Cardiac muscle cell (in vitro differentiated cells and primary cell): ENCODE measurements around the gene TBXA2R. TPM values are rescaled to one million over a fixed set of nuclear protein-coding genes. Genes with fewer than 3 reads are reported as not detected.

Source experiments
- DNase-seq, 2 donors: peaks; one replicate each; pipeline versions ENCODE4 v3.0.0 to v3.0.0-alpha.2; 2010 to 2017; ENCODE audit warnings: low read depth in 1 of 2, low spot score in 1 of 2
- H3K27ac ChIP-seq: fragments of 200-600 bp; sonication (generic); 2 replicates; pipeline ENCODE4 v1.5.1; 2016
- H3K27me3 ChIP-seq: fragments of 200-600 bp; sonication (generic); 2 replicates; pipeline ENCODE4 v1.6.0; 2016; ENCODE audit warnings: control low read depth
- H3K36me3 ChIP-seq: fragments of 200-600 bp; sonication (generic); 2 replicates; pipeline ENCODE4 v1.5.1; 2016; ENCODE audit warnings: control low read depth
- H3K4me1 ChIP-seq: fragments of 200-600 bp; sonication (generic); 2 replicates; pipeline ENCODE4 v1.8.1; 2017; ENCODE audit warnings: low read depth, mild to moderate bottlenecking, mixed run types
- H3K4me3 ChIP-seq: fragments of 200-600 bp; sonication (generic); 2 replicates; pipeline ENCODE4 v1.5.1; 2016; ENCODE audit warnings: mild to moderate bottlenecking
- H3K9me3 ChIP-seq: fragments of 200-600 bp; sonication (generic); 2 replicates; pipeline ENCODE4 v1.5.1; 2017; ENCODE audit warnings: low read depth, mild to moderate bottlenecking, control low read depth
- CTCF ChIP-seq: IDR thresholded peaks from 2 replicates; pipeline ENCODE4 v1.5.1; 2012; ENCODE audit warnings: low read depth, mild to moderate bottlenecking, low read length
- polyA plus RNA-seq: library from polyadenylated mRNA; unstranded; fragments of >200 nt; fragmentation: Nextera tagmentation; extraction: Ambion mirVana; gene quantifications from 2 replicates; pipeline ENCODE4 v1.2.1, GENCODE V29; 2016
- total RNA-seq: library from RNA; depleted of rRNA; stranded (reverse); fragments of >200 nt; gene quantifications from 2 replicates; pipeline ENCODE4 v1.2.3, GENCODE V29; 2016

TBXA2R gene
- total and polyA plus RNA-seq, 2 experiments from 2014 or later = 0.15 to 1.0 TPM

- H3K27me3 ChIP-seq = no peaks in the 10 kb centered on the region
- peaks cover 4% of the 10 kb centered on the region for H3K36me3 ChIP-seq
- no peak for DNase-seq
- H3K9me3 ChIP-seq = no peaks in the 10 kb centered on the region
- no peaks in the 10 kb centered on the region for H3K4me1 ChIP-seq
- no peak overlapping the region for H3K27ac ChIP-seq
- no peak for TF ChIP-seq CTCF
- H3K4me3 ChIP-seq = no peak overlapping the region
Observed at GRCh38 chr19:3642296-3642695, 35.6 kb upstream of the TBXA2R start.

- H3K4me1 ChIP-seq = no peaks in the 10 kb centered on the region
- no peak overlapping the region for H3K27ac ChIP-seq
- no peaks in the 10 kb centered on the region for H3K27me3 ChIP-seq
- no peaks in the 10 kb centered on the region for H3K9me3 ChIP-seq
- DNase-seq = no peak
- no peak for TF ChIP-seq CTCF
- H3K36me3 ChIP-seq = peaks cover 6% of the 10 kb centered on the region
- H3K4me3 ChIP-seq = no peak overlapping the region
Observed at GRCh38 chr19:3641515-3642269, 35.0 kb upstream of the TBXA2R start.

- no peak for TF ChIP-seq CTCF
- Histone ChIP-seq H3K27ac (no peak overlapping the region), H3K9me3 (no peaks in the 10 kb centered on the region), H3K4me1 (no peaks in the 10 kb centered on the region), H3K36me3 (peaks cover 6% of the 10 kb centered on the region), H3K4me3 (no peak overlapping the region), H3K27me3 (no peaks in the 10 kb centered on the region)
- DNase-seq = no peak
Observed at GRCh38 chr19:3639479-3639878, 32.8 kb upstream of the TBXA2R start.

DNA sequence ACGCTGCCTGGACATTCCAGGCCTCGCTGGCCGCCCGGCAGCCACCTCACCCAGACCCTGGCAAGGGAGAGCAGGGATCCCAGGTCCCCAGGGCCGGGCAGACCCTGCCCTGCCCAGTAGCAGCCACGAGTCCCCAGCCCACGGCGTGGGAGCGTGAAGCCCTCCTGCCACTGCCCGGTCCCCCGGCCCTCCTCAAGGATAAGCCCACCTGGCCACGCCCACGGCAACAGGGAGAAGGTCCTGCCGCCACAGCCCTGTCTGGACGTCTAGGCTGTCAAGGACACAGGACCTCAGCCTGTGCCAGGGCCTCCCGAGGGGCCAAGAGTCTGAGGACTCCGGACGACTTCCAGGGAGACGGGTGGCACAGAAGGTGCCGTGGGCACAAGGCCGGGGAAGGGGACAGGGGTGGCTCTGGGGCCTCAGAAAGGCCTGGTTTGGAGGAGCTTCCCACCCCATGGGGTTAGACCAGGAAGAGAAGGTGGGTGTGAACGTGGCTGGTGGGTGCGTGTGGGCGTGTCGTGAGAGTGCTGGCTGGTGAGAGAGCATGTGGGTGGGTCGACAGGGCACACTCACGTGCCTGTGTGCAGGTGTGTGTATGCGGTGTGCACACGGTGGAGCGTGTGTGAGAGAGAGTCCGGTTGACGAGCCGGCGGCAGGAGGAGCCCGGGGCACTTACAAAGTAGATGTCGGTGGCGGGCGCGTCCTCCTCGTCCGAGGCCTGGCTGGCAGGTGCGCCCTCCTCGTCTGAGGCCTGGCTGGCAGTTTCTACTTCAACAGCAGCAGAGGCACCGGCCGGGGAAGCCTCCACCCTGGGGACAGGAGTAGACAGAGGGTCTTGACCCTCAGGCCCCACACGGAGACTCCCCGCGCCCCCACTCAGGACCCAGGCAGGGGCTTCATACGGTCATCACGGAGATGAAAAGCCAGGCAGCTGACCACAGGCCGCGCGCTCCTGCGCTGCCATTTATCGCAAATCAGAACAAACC lies 31.8 kb upstream of the TBXA2R start:
- Histone ChIP-seq H3K4me3 (no peak overlapping the region), H3K36me3 (peaks cover 6% of the 10 kb centered on the region), H3K27ac (no peak overlapping the region), H3K9me3 (no peaks in the 10 kb centered on the region), H3K27me3 (no peaks in the 10 kb centered on the region), H3K4me1 (no peaks in the 10 kb centered on the region)
- no peak for DNase-seq
- no peak for TF ChIP-seq CTCF

DNA sequence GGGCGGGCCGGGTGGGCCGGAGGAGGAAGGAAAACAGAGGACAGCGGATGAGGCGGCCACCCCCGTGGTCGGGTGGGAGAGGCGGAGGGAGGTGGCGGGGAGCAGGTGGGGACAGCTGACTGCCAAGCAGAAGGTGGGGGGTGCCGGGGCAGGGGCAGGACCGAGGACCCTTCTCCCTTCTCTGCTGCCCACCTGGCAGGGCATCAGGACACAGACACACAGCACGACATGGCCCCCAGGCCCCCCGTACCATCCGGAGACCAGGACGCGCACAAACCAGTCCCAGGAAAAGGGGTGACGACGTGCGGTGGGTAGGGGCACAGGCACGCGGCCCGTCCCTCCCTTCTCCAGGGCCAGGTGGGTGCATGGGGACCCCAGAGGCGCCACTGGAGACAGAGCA lies 30.9 kb upstream of the TBXA2R start:
- DNase-seq = no peak
- Histone ChIP-seq H3K36me3 (peaks cover 6% of the 10 kb centered on the region), H3K4me3 (no peak overlapping the region), H3K27me3 (no peaks in the 10 kb centered on the region), H3K9me3 (no peaks in the 10 kb centered on the region), H3K4me1 (no peaks in the 10 kb centered on the region), H3K27ac (no peak overlapping the region)
- no peak for TF ChIP-seq CTCF
